NT2/D1 (cell line): Measurements from ENCODE around the gene LHFPL6.

Experiments used
- YY1 ChIP-seq: IDR thresholded peaks from 2 replicates; pipeline ENCODE4 v1.6.1; 2011; ENCODE audit not compliant: insufficient read length, insufficient read depth
- ZNF274 ChIP-seq: IDR thresholded peaks from 2 replicates; pipeline ENCODE4 v1.6.1; 2011; ENCODE audit warnings: mild to moderate bottlenecking, low read depth, low read length

- TF ChIP-seq YY1: no peak
- TF ChIP-seq ZNF274: no peak
Observed at GRCh38 chr13:39635564-39635963, 32.6 kb upstream of the LHFPL6 start.
